Measurements from ENCODE around the gene CPA5.
"Not testable (repeated sequence)": the region's sequence is repeated elsewhere in the genome, so short reads cannot be mapped to it uniquely, and the experiment has no call there.

The CPA5 gene

GRCh38 chr7:130374507-130374906, 29.9 kb downstream of the CPA5 start:
- H3K9ac ChIP-seq (ENCODE audit: low read depth, low read length): no peak overlapping the region
- H3K4me3 ChIP-seq (ENCODE audit: low read depth in 1 of 2, low read length in 2 of 2): no peak overlapping the region
- no peak for TF ChIP-seq EZH2 (IDR thresholded peaks at IDR 0.05; ENCODE audit: borderline replicate concordance, low read depth, low read length, severe bottlenecking)
- no peak for TF ChIP-seq CTCF (IDR thresholded peaks at IDR 0.05; ENCODE audit: borderline replicate concordance, extremely low read depth, low read length, poor library complexity, severe bottlenecking)
- no peak overlapping the region for H2AFZ ChIP-seq (ENCODE audit: low read depth, low read length)
- no peak for ATAC-seq (ENCODE audit: insufficient read depth, low read depth)
- H3K27me3 ChIP-seq (ENCODE audit: insufficient read depth, low read length, poor library complexity): no peaks in the 10 kb centered on the region
- no peak for DNase-seq
- H3K36me3 ChIP-seq (ENCODE audit: insufficient read depth, low read length): no peaks in the 10 kb centered on the region
- H4K20me1 ChIP-seq (ENCODE audit: insufficient read depth, low read length): no peaks in the 10 kb centered on the region
- no peaks in the 10 kb centered on the region for H3K79me2 ChIP-seq (ENCODE audit: insufficient read depth, low read length)
- H3K27ac ChIP-seq (ENCODE audit: low read length): no peak overlapping the region
- no peaks in the 10 kb centered on the region for H3K4me1 ChIP-seq (ENCODE audit: insufficient read depth, low read length)
- peaks cover 7% of the 10 kb centered on the region for H3K9me3 ChIP-seq (ENCODE audit: insufficient read depth, low read length, severe bottlenecking)
- H3K4me2 ChIP-seq (ENCODE audit: insufficient read depth, low read length): no peak overlapping the region

DNA sequence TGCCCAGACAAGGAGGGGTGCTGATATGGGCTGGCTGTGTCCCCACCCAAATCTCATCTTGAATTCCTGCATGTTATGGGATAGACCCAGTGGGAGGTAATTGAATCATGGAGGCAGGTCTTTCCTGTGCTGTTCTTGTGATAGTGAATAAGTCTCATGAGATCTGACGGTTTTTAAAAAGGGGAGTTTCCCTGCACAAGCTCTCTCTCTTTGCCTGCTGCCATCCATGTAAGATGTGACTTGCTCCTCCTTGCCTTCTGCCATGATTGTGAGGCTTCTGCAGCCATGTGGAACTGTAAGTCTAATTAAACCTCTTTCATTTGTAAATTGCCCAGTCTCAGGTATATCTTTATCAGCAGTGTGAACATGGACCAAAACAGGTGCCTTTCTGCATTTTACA, 31.8 kb downstream of the CPA5 start:
- not testable (repeated sequence) for H2AFZ ChIP-seq (ENCODE audit: low read depth, low read length)

GRCh38 chr7:130377178-130377577, 32.6 kb downstream of the CPA5 start:
- H3K9ac ChIP-seq (ENCODE audit: low read depth, low read length): no peak overlapping the region
- H3K36me3 ChIP-seq (ENCODE audit: insufficient read depth, low read length): no peaks in the 10 kb centered on the region
- no peak overlapping the region for H2AFZ ChIP-seq (ENCODE audit: low read depth, low read length)
- no peak overlapping the region for H3K4me3 ChIP-seq (ENCODE audit: low read depth in 1 of 2, low read length in 2 of 2)
- no peak for ATAC-seq (ENCODE audit: insufficient read depth, low read depth)
- H3K27ac ChIP-seq (ENCODE audit: low read length): no peak overlapping the region
- H3K4me1 ChIP-seq (ENCODE audit: insufficient read depth, low read length): no peaks in the 10 kb centered on the region
- DNase-seq: no peak
- H3K9me3 ChIP-seq (ENCODE audit: insufficient read depth, low read length, severe bottlenecking): peaks cover 7% of the 10 kb centered on the region
- no peaks in the 10 kb centered on the region for H3K27me3 ChIP-seq (ENCODE audit: insufficient read depth, low read length, poor library complexity)
- H3K79me2 ChIP-seq (ENCODE audit: insufficient read depth, low read length): no peaks in the 10 kb centered on the region
- H3K4me2 ChIP-seq (ENCODE audit: insufficient read depth, low read length): no peak overlapping the region
- no peak for TF ChIP-seq CTCF (IDR thresholded peaks at IDR 0.05; ENCODE audit: borderline replicate concordance, extremely low read depth, low read length, poor library complexity, severe bottlenecking)
- no peak for TF ChIP-seq EZH2 (IDR thresholded peaks at IDR 0.05; ENCODE audit: borderline replicate concordance, low read depth, low read length, severe bottlenecking)
- no peaks in the 10 kb centered on the region for H4K20me1 ChIP-seq (ENCODE audit: insufficient read depth, low read length)

More for the DNA sequence above, 31.8 kb downstream of the CPA5 start:
- not testable (repeated sequence) for H3K4me3 ChIP-seq (ENCODE audit: low read depth in 1 of 2, low read length in 2 of 2); H4K20me1 ChIP-seq (ENCODE audit: insufficient read depth, low read length); H3K36me3 ChIP-seq (ENCODE audit: insufficient read depth, low read length); H3K27ac ChIP-seq (ENCODE audit: low read length); H3K9me3 ChIP-seq (ENCODE audit: insufficient read depth, low read length, severe bottlenecking); H3K4me1 ChIP-seq (ENCODE audit: insufficient read depth, low read length); H3K27me3 ChIP-seq (ENCODE audit: insufficient read depth, low read length, poor library complexity); H3K9ac ChIP-seq (ENCODE audit: low read depth, low read length); ATAC-seq (ENCODE audit: insufficient read depth, low read depth); DNase-seq; H3K4me2 ChIP-seq (ENCODE audit: insufficient read depth, low read length); H3K79me2 ChIP-seq (ENCODE audit: insufficient read depth, low read length)

DNA sequence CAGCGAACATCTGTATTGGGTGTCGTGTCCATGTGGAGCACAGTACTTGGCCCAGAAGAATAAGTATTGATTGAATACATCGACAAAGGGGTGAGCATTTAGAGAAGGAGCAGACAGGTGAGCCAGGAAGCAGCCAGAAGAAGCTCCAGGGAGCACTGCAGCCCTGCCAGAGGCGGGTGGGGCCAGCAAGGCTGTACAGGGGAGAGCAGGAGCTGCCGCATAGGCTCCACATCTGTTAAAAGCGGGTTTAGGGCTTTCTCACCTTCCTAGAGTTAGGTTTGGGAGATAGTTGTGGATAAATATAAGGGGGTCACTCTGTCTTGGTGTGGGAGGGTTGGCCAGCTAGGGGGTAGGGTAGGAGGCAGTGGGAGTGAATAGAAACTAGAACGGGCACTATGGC, 34.4 kb downstream of the CPA5 start:
- Histone ChIP-seq H3K79me2 (ENCODE audit: insufficient read depth, low read length) (no peaks in the 10 kb centered on the region), H4K20me1 (ENCODE audit: insufficient read depth, low read length) (no peaks in the 10 kb centered on the region), H3K4me1 (ENCODE audit: insufficient read depth, low read length) (no peaks in the 10 kb centered on the region), H3K9me3 (ENCODE audit: insufficient read depth, low read length, severe bottlenecking) (peaks cover 7% of the 10 kb centered on the region), H3K9ac (ENCODE audit: low read depth, low read length) (no peak overlapping the region), H3K27me3 (ENCODE audit: insufficient read depth, low read length, poor library complexity) (no peaks in the 10 kb centered on the region), H3K4me2 (ENCODE audit: insufficient read depth, low read length) (no peak overlapping the region), H3K4me3 (ENCODE audit: low read depth in 1 of 2, low read length in 2 of 2) (no peak overlapping the region), H3K36me3 (ENCODE audit: insufficient read depth, low read length) (no peaks in the 10 kb centered on the region), H3K27ac (ENCODE audit: low read length) (no peak overlapping the region), H2AFZ (ENCODE audit: low read depth, low read length) (no peak overlapping the region)
- DNase-seq (no peak), ATAC-seq (ENCODE audit: insufficient read depth, low read depth) (no peak)
- TF ChIP-seq EZH2 (IDR thresholded peaks at IDR 0.05; ENCODE audit: borderline replicate concordance, low read depth, low read length, severe bottlenecking) (no peak), CTCF (IDR thresholded peaks at IDR 0.05; ENCODE audit: borderline replicate concordance, extremely low read depth, low read length, poor library complexity, severe bottlenecking) (no peak)
